NOMO-1 (cell line): ENCODE measurements around the gene ARHGEF19.
A peak's percentile ranks its signal among the peaks of the same experiment; 100 is the strongest.

Experiments used
- DNase-seq, 2 experiments: peaks; one replicate each; lab custom pipeline; 2025; ENCODE audit not compliant: unreplicated experiment in 2 of 2; lab: John Stamatoyannopoulos, UW

Gene ARHGEF19

DNA sequence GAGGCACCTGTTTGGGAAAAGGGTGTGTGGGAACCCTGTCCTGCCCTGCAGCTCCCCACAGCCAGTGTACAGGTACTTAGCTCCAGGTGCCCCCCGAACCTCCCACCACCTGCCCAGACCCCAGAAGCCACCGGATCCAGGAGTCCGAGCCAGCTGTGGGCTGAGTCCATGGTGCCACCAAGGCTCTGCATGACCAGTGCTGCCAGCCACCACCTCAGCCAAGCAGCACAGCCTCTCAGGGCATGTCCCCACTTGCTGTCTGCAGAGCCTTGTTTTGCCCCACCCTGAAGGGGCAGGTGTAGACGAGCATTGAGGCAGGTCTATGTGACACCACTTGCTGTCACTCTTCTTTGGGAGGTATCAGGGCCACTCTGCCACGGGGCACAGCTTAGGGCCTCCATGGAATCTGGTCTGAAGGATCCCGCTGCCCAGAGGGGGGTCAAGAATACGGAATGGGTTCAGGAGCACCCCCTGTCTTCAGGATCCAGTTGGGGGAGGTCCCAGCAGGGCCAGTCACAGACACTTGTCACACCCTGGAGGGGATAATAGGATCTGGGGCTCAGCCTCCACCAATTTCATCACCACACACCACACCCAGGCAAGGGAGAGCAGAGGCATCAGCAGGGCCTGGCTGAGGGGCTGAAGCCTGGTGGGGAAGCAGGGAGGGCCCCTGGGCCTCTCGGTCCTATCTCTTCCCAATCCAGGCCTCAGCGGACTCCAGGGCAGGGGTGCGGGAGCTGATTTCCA, 27.7 kb downstream of the ARHGEF19 start:
- DNase-seq: no peak

- DNase-seq: no peak
These were observed 28.5 kb downstream of the ARHGEF19 start for GRCh38 chr1:16183765-16184556.

DNA sequence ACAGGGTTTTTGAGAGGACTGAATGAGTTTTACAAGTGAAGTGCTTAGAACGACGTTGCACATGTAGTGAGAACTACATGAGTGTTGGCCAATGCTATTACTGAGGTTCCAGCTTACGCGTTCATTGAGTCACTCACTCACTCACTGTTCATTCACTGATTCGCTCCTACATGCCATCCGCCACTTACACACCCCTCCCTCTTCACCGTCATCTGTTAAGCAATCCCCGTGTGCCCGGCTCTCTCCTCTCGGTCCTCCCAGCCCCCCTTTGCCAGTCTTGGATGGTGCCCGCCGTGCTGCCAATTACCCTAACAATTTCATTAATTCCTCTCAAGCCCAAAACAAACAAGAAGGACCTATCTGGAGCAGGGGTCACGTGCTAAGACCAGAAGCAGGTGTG, 29.3 kb downstream of the ARHGEF19 start:
- DNase-seq: peak; percentile 30 to 53

DNA sequence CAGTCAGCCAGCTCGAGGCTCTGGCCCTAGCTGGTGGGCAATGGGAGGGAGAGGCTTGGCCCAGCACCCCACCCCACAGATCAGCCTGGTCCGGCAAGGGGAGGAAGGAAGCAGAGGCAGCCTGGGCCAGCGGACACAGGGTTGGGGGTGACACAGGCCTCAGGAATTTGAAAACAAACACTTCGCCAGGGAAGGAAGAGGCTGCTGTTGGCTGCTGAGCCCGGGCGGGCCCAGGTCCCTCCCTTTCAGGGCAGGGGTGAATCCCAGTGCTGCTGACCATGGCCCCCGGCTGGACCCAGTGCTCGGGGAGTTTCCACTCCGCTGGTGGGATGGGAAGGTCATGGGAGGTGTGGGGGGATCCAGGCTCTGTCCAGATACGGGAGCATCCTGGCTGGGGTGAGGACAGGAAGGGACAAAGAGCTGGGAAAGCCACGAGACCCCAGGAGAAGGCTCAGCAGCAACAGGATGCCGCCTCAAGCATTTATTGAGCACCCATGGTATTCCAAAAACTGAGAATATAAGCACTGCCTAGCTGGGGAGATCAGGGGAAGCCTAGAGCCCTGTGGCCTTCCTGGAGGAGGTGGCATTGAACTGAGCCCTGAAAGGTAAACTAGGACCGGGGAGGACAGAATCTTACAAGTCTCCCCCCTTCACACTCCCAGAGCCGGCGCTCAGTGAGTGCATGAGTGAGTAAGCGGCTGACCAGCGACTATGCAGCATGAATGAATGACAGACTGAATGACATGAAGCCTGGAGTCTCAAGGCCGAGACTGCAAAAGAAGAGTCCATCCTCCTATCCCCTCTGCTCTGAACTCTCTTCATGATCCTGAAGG, 30.3 kb downstream of the ARHGEF19 start:
- no peak for DNase-seq

DNA sequence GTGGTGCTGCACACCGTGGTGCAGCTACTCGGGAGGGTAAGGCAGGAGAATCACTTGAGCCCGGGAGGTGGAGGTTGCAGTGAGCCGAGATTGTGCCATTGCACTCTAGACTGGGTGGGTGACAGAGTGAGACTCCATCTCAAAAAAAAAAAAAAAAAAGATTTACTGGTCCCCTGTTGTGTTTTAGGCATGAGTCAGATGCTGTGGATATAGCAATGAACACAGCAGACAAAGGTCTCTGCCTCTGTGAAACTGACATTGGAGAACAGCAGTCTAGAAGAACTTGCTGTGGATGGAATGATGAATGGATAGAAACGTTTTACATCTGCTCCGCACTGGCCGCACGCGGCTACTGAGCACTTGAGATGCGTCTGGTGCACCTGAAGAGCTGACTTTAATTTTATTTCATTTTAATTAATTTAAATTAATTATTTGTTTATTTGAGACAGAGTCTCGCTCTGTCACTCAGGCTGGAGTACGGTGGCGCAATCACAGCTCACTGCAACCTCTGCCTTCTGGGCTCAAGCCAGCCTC, 32.1 kb downstream of the ARHGEF19 start:
- no peak for DNase-seq

GRCh38 chr1:16178596-16179497, 33.6 kb downstream of the ARHGEF19 start:
- no peak for DNase-seq

- DNase-seq: no peak
These were observed 35.1 kb downstream of the ARHGEF19 start for GRCh38 chr1:16177306-16177705.

GRCh38 chr1:16176653-16177052, 35.8 kb downstream of the ARHGEF19 start:
- DNase-seq: no peak

- no peak for DNase-seq
These were observed 36.6 kb downstream of the ARHGEF19 start for GRCh38 chr1:16175610-16176553.

DNA sequence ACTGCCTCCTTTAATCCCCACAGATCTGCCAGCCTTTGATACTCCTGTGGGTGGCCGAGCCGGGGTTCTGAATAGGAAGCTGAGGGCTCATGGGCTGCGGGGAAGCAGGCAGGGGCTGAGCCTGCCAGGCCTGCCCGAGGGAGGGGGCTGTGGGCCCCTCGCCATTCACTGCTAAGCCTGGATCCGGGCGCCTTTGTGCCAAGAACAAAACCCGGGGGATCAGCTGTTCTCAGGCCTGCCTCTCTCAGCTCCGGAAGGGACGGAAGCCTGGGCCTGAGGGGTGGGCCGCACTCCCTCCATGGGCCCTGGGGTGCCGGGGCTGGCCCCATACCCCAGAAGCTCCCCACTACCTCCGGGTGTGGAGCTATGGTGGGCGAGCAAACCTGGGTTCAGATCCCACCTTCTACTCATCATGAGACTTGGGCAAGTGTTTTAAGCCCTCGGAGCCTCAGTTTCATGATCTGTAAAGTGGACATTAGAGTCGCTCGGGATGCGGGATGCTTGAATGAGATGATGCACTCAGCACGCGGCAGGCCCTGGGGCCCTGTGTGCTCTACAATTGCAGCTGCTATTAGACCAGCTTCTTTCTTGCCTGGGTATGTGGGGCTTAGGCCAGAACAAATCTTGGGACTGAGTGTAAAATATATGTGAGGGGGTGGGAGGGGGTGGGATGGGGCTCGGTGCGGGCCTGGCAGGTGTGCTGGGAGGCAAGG, 37.4 kb downstream of the ARHGEF19 start:
- no peak for DNase-seq

DNA sequence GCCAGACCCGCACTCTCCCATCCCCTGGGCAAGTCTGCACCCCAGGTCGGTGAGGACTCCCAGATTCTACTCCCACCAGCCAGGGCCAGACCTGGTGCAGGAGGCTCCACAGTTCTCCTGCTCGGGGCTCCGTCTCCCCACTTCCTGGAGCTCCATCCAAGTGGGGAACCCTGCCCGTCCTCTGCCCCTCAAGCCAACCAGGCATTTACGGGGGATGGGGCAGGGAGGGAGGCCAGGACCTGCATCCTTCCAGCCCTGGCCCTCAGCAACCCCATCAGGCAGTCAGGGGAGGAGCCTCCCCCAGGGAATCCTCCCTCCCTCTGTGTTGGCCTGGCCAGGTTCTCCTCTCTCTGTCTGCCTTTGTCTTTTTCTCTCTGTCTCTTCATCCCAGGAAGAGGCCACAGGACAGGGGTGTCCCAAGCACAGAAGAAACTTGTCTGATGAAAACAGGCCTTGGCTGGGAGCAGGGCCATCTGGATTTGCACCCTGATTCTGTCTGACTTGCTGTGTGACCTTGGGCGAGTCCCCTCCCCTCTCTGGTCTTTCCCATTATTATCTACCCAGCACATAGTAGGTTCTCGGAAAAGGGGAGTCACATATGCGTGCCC, 38.1 kb downstream of the ARHGEF19 start:
- DNase-seq: no peak

DNA sequence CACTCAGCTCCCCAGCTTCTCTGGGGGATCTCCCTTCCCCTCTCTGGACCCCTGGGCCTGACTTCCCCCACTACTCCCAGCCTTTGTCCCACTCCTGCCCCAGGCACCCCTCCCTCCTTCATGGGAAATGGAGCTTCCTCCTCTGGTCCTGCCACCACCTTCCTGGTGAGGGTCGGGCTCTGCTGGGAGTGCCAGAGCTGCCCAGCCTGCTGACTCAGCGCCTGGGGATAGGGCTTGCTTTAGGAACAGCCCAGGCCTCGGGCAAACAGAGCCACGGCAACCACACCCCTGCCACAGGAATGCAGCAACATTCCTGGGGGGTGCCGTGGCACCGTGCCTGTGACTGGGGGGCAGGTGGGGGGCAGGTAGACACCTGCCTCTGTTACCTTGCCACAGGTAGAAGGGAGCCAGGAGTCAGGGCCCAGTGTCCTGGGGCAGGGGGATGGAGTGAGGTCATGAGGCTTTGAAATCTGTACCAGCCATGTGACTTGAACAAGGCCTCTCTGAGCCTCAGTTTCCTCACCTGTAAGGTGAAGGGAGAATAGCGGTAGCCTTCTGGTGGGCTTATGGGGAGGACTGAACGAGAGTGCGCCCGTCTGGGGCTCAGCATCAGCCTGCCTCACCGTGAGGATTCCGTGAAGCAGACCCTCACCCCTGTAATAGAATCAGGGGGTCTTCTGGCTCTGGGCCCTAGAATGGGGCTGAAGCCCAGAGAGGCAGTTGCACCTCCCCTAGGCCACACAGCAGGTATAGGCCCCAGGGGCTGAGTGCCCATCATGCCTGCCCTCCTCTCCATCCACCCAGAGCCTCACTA, 38.8 kb downstream of the ARHGEF19 start:
- no peak for DNase-seq

DNA sequence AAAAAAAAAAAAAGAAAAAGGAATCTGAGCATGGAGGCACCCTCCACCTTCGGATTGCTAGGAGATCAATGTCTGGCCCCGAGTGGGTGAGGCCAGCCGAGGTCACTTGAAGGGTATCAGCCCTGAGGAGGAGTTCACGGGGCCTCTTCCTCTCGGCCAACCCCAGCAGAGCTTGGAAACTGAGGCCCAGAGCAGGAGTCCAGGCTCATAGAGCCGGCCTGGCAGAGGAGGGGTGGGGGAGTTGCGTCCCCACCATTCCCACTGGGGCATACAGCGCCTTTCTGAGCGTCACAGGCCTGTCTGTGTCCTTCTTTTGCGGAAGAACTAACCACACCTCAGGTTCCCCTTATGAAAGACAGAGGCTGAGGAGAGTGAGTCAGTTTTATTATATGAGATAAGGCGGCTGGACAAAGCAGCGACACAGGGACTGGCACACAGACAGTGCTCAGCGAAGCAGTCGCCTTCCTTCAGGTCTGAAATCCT, 39.4 kb downstream of the ARHGEF19 start:
- DNase-seq: peak; percentile 57 to 86

GRCh38 chr1:16172218-16172830, 40.1 kb downstream of the ARHGEF19 start:
- DNase-seq: no peak

- DNase-seq: no peak
These were observed 40.9 kb downstream of the ARHGEF19 start for GRCh38 chr1:16171314-16172151.

DNA sequence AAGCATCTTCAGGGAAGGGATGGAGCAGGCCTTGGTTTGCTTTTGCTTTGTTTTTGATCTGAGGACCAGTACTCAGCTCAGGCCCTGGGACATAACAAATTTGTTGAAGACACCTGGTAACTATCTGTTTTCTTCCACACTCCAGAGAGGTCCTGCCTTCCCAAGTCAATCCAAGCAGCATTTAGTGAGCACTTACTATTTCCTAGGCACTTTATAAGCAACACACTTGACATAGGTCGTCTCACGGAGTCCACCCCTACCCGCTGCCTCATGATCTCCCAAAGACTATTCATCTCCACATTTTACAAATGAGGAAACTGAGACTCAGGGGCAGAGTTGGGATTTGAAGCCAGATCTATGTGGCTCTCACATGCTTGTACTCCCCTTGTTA, 42.2 kb downstream of the ARHGEF19 start:
- DNase-seq: no peak
